GM19452 (cell line): ENCODE measurements around the gene CNTLN.
"Not testable (repeated sequence)": the region's sequence is repeated elsewhere in the genome, so short reads cannot be mapped to it uniquely, and the experiment has no call there.

Experiments used
- ATAC-seq: cut with Tn5 transposase; IDR thresholded peaks from one replicate; pipeline ENCODE4 v1.9.1; 2021; ENCODE audit not compliant: unreplicated experiment

The CNTLN gene

GRCh38 chr9:17291766-17292165 is 156.9 kb downstream of the CNTLN start:
- no peak for ATAC-seq

GRCh38 chr9:17293685-17294084 is 158.8 kb downstream of the CNTLN start:
- ATAC-seq, result no peak

GRCh38 chr9:17294822-17295624 is 160.2 kb downstream of the CNTLN start:
- ATAC-seq, result no peak

- no peak for ATAC-seq
Observed at GRCh38 chr9:17315341-17315740, 180.5 kb downstream of the CNTLN start.

GRCh38 chr9:17318821-17319320 is 184.0 kb downstream of the CNTLN start:
- ATAC-seq, result no peak

- ATAC-seq, result no peak
Observed at GRCh38 chr9:17319864-17320263, 185.0 kb downstream of the CNTLN start.

- ATAC-seq, result no peak
Observed at GRCh38 chr9:17322882-17323864, 188.3 kb downstream of the CNTLN start.

GRCh38 chr9:17328331-17328730 is 193.5 kb downstream of the CNTLN start:
- ATAC-seq, result no peak

GRCh38 chr9:17330097-17330496 is 195.3 kb downstream of the CNTLN start:
- ATAC-seq, result no peak

GRCh38 chr9:17332115-17332514 is 197.3 kb downstream of the CNTLN start:
- ATAC-seq, result no peak

GRCh38 chr9:17339156-17339555 is 204.3 kb downstream of the CNTLN start:
- ATAC-seq, result no peak

GRCh38 chr9:17342696-17343095 is 207.9 kb downstream of the CNTLN start:
- ATAC-seq, result no peak

- no peak for ATAC-seq
Observed at GRCh38 chr9:17349831-17350230, 215.0 kb downstream of the CNTLN start.

GRCh38 chr9:17354006-17354405 is 219.2 kb downstream of the CNTLN start:
- ATAC-seq, result not testable (repeated sequence)

- ATAC-seq, result no peak
Observed at GRCh38 chr9:17361378-17361777, 226.5 kb downstream of the CNTLN start.

GRCh38 chr9:17367035-17367434 is 232.2 kb downstream of the CNTLN start:
- ATAC-seq, result no peak

GRCh38 chr9:17380126-17380861 is 245.5 kb downstream of the CNTLN start:
- no peak for ATAC-seq

- ATAC-seq, result no peak
Observed at GRCh38 chr9:17387565-17387964, 252.7 kb downstream of the CNTLN start.

- no peak for ATAC-seq
Observed at GRCh38 chr9:17389026-17389425, 254.2 kb downstream of the CNTLN start.

- ATAC-seq, result no peak
Observed at GRCh38 chr9:17394881-17395510, 260.2 kb downstream of the CNTLN start.
